Measurements from ENCODE around the gene LPP.

LPP gene

GRCh38 chr3:188113756-188114155 lies 40.2 kb upstream of the LPP start:
- Histone ChIP-seq H3K9me2 (replicated peaks; ENCODE audit: control insufficient read depth, low read length) (no peaks in the 10 kb centered on the region), H3K27me3 (ENCODE audit: control insufficient read depth, low read length) (no peaks in the 10 kb centered on the region), H3F3A (ENCODE audit: control insufficient read depth, insufficient read depth) (peaks cover 15% of the 10 kb centered on the region), H3K4me2 (ENCODE audit: low read length) (no peak overlapping the region), H3K9me3 (ENCODE audit: control insufficient read depth, insufficient read depth, low read length) (no peaks in the 10 kb centered on the region), H3K4me1 (ENCODE audit: control insufficient read depth, low read length) (peaks cover 68% of the 10 kb centered on the region), H4K20me1 (ENCODE audit: control insufficient read depth, insufficient read depth, low read depth, low read length) (no peaks in the 10 kb centered on the region), H3K36me3 (ENCODE audit: control insufficient read depth, low read length) (no peaks in the 10 kb centered on the region), H3K79me2 (ENCODE audit: control insufficient read depth, low read length) (no peaks in the 10 kb centered on the region), H3K4me3 (ENCODE audit: low read length) (no peak overlapping the region), H3K27ac (ENCODE audit: low read depth, low read length) (no peak overlapping the region)
- no peak for TF ChIP-seq CTCF (IDR thresholded peaks at IDR 0.05; ENCODE audit: low read depth, low read length, poor library complexity, severe bottlenecking)
- no peak for TF ChIP-seq EZH2phosphoT487 (IDR thresholded peaks at IDR 0.05; ENCODE audit: borderline replicate concordance, low read length)

- Histone ChIP-seq H3K4me1 (ENCODE audit: control insufficient read depth, low read length) (peaks cover 42% of the 10 kb centered on the region), H3K4me2 (ENCODE audit: low read length) (no peak overlapping the region), H3K9me2 (replicated peaks; ENCODE audit: control insufficient read depth, low read length) (no peaks in the 10 kb centered on the region), H3K4me3 (ENCODE audit: low read length) (no peak overlapping the region), H3F3A (ENCODE audit: control insufficient read depth, insufficient read depth) (no peaks in the 10 kb centered on the region), H3K9me3 (ENCODE audit: control insufficient read depth, insufficient read depth, low read length) (no peaks in the 10 kb centered on the region), H3K36me3 (ENCODE audit: control insufficient read depth, low read length) (no peaks in the 10 kb centered on the region), H3K79me2 (ENCODE audit: control insufficient read depth, low read length) (no peaks in the 10 kb centered on the region), H3K27me3 (ENCODE audit: control insufficient read depth, low read length) (no peaks in the 10 kb centered on the region), H3K27ac (ENCODE audit: low read depth, low read length) (no peak overlapping the region), H4K20me1 (ENCODE audit: control insufficient read depth, insufficient read depth, low read depth, low read length) (no peaks in the 10 kb centered on the region)
- TF ChIP-seq CTCF (IDR thresholded peaks at IDR 0.05; ENCODE audit: low read depth, low read length, poor library complexity, severe bottlenecking) (no peak), EZH2phosphoT487 (IDR thresholded peaks at IDR 0.05; ENCODE audit: borderline replicate concordance, low read length) (no peak)
Observed at GRCh38 chr3:188119846-188120245, 34.1 kb upstream of the LPP start.

GRCh38 chr3:188122571-188123169 lies 31.3 kb upstream of the LPP start:
- Histone ChIP-seq H3K9me3 (ENCODE audit: control insufficient read depth, insufficient read depth, low read length) (no peaks in the 10 kb centered on the region), H3K79me2 (ENCODE audit: control insufficient read depth, low read length) (no peaks in the 10 kb centered on the region), H3K27me3 (ENCODE audit: control insufficient read depth, low read length) (no peaks in the 10 kb centered on the region), H3K4me3 (ENCODE audit: low read length) (peak overlapping the region; percentile 14), H3K4me1 (ENCODE audit: control insufficient read depth, low read length) (peaks cover 33% of the 10 kb centered on the region), H3K27ac (ENCODE audit: low read depth, low read length) (peak overlapping the region; percentile 35), H3K9me2 (replicated peaks; ENCODE audit: control insufficient read depth, low read length) (no peaks in the 10 kb centered on the region), H3F3A (ENCODE audit: control insufficient read depth, insufficient read depth) (no peaks in the 10 kb centered on the region), H3K4me2 (ENCODE audit: low read length) (peak overlapping the region; percentile 60), H3K36me3 (ENCODE audit: control insufficient read depth, low read length) (no peaks in the 10 kb centered on the region), H4K20me1 (ENCODE audit: control insufficient read depth, insufficient read depth, low read depth, low read length) (no peaks in the 10 kb centered on the region)
- TF ChIP-seq EZH2phosphoT487 (IDR thresholded peaks at IDR 0.05; ENCODE audit: borderline replicate concordance, low read length) (no peak), CTCF (IDR thresholded peaks at IDR 0.05; ENCODE audit: low read depth, low read length, poor library complexity, severe bottlenecking) (no peak)
